GM21526 (cell line): ENCODE measurements around the gene HIF1A.

Experiments
- ATAC-seq: cut with Tn5 transposase; IDR thresholded peaks from one replicate; pipeline ENCODE4 v1.9.1; 2021; ENCODE audit warnings: moderate library complexity; ENCODE audit not compliant: unreplicated experiment, low FRiP score

The HIF1A gene

DNA sequence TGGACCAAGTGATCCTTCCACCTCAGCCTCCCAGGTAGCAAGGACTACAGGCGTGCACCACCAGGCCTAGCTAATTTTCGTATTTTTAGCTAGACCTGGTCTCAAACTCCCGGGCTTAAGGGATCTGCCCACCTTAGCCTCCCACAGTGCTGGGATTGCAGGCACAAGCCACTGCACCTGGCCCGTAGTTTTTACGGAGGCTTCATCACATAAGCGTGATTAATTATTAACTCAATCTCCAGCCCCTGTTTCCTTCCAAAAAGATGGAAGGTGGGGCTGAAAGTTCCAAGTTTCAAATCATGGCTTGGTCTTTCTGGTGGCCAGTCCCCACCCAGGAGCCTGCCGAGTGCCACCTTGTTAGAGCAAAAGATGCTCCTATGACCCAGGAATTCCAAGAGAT lies 22.5 kb upstream of the HIF1A start:
- no peak for ATAC-seq

GRCh38 chr14:61673305-61673704 lies 22.0 kb upstream of the HIF1A start:
- ATAC-seq: no peak

- no peak for ATAC-seq
These were observed 20.0 kb upstream of the HIF1A start for GRCh38 chr14:61675291-61675690.

GRCh38 chr14:61677479-61677878 lies 17.8 kb upstream of the HIF1A start:
- no peak for ATAC-seq

GRCh38 chr14:61678975-61679374 lies 16.3 kb upstream of the HIF1A start:
- no peak for ATAC-seq

DNA sequence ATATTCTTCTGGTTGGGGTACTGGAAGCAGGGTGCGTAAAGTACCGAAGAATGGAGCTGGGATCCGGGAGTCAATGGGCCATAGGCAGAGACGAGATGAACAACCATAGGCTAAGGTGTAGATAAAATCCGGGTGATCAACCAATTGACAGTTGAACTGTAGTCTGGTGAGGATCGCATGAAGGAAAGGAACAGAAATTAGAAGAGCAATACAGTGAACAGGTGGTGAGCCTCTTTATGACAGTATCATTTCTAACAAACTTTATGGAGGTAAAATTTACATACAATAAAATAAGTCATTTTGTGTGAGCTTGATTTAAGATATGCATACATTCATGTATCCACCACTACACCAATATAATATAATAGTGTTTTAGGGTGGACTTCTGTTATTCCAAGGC lies 13.9 kb upstream of the HIF1A start:
- no peak for ATAC-seq

DNA sequence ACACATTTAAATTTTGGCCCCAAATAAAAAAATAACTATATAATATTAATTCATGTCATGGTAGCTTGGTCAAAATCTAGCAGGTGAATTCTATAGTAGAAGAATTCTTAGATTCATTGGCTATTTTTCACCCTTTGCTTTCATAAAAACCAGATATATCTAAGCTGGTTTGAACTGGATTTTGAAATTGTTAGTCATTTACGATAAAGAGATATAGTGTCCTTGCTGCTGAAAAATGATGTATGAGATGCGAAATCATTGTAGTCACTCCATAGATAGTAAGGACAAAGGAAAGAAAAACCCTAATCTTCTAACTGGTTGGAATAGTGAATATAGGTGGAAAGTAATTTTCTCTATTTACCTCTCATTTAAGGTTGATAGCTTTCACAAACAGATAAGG lies 12.2 kb upstream of the HIF1A start:
- no peak for ATAC-seq

DNA sequence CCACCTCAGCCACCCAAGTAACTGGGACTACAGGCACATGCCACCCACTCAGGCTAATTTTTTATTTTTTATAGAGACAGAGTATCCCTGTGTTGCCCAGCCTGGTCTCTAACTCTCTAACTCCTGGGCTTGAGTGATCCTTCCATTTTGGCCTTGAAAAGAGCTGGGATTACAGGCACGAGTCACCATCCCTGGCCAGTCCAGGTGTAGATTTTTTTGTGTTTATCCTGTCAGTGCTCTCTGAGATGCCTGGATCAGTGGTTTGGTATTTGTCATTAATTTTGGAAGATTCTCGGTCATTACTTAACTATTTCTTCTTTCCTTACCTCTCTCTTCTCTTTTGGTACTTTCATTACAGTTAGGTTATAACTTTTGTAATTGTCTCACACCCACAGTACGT lies 5.3 kb upstream of the HIF1A start:
- no peak for ATAC-seq

DNA sequence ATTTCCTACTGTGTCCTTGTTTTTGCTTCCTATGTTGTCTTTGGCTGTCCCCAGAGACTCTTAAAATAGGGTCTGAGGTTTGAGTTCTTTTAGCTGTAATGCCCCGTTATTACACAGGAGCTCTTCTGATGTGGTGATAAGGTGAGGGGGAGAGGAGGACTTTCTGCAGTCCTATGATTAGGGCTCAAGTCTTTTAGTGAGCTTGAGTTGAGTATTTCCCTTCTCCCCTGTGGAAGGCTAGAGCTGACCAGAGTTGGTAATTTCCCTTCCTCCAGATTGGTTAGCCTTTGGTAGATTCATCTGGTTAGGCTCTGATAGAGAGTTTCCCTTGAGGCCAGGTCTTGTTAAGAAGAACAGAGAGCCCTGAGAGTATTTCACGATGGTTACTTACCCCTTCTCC lies 4.3 kb upstream of the HIF1A start:
- ATAC-seq: no peak

GRCh38 chr14:61691495-61691894 lies 3.8 kb upstream of the HIF1A start:
- no peak for ATAC-seq

DNA sequence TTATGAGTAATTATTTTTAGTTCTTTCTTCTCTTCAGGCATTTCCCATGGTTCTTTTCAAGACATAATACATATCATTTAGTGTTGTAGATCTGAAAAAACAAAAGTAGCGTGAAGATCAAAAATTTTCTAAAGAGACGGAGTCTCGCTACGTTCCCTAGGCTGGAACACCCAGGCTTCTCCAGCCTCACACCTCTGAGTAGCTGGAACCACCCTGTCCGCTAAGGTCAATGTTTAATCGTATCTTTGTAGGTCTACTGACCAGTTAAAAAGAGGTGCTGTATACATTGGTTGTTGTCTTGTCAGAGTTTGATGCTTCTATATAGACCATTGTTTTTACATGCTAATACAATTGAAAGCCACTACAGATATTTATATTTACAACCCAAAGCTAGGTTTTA lies 1.3 kb upstream of the HIF1A start:
- no peak for ATAC-seq

DNA sequence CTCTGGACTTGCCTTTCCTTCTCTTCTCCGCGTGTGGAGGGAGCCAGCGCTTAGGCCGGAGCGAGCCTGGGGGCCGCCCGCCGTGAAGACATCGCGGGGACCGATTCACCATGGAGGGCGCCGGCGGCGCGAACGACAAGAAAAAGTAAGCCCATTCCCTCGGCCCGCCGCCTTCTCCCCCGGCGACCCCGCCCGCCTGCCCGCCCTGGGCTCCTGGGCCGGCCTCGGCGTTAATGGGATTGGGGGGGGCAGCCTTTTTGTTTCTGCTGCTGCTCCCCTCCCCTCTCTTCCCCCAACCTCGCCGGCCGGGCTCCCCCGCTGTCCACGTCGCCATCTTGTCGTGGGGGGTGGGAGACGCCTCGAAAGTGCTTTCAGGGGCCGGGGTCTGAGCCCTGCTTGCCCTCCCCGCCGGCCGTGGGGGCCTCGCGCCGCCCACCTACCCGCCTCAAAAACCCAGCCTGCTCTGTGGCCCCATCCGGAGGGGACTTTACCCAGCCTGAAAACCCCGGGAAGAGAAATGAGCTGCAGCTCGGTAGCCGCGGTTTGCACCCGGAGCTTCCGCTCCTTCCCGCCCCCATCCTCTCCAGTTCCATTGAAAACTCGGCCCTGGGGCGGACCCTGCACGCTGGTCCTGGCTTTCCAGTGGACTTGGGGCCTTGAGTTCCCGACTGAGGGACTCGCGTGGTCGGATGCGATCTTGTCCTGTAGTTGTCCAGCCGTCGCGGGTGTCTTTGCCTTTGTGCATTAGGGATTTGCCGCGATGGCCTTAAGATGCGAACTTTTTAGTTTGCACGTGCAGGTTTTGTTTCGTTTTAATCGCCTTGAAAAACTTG lies 598 bp downstream of the HIF1A start:
- ATAC-seq: no peak

GRCh38 chr14:61696753-61697318 lies 1.5 kb downstream of the HIF1A start:
- ATAC-seq: no peak

DNA sequence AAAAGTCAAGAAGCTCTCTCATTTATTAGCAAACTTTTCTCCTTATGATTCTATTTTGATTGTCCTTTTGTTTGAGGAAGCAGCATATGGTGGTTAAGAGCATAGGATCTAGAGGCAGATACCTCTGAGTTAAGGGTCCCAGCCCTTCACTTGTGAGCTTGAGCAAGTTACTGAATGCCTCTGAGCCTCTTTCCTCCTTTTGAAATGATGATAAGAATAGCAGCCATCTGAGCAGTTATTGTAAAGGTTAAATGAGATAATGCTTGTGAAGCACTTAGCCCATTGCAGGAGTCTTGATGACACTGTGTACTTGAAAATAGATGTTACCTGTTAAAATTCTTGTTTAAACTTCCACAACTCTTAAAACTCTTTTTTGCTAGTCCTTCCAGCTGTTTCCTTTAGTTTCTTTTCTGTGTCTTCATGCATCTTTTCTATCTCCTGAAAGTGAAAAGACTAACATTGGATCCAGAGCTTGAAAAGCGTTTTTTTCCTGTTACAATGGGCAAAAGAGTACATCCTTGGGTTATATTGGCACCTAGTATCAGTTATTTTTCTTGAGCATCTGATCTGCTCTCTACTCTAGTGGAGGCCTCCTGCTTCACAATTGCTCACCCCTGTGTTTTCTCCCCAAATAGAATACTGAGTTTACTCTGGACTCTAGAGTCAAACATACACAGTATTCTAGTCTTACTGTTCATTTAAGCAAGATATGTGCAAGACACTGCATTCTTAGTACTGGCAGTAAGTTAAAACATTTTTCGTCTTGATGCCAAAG lies 3.1 kb downstream of the HIF1A start:
- no peak for ATAC-seq

DNA sequence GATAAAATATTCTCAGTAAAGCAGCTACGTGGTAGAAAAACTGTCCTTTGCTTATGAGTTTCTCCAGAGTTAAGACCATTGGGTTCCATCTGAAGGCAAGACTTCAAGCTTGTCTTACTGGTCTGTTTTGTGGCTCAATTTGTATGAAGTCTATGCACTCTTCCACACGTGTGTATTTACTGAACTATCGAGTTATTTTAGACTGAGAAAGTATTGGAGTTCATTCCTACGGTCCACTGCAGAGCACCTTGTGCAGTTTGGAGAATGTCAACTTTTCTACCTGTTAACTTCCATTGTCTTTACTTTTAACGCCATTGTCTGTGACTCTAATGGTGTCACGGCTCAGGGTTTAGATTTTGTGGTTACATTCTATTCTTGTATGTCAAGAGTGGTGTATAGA lies 3.7 kb downstream of the HIF1A start:
- no peak for ATAC-seq

- no peak for ATAC-seq
These were observed 5.0 kb downstream of the HIF1A start for GRCh38 chr14:61700104-61700886.

GRCh38 chr14:61701946-61702345 lies 6.6 kb downstream of the HIF1A start:
- no peak for ATAC-seq

DNA sequence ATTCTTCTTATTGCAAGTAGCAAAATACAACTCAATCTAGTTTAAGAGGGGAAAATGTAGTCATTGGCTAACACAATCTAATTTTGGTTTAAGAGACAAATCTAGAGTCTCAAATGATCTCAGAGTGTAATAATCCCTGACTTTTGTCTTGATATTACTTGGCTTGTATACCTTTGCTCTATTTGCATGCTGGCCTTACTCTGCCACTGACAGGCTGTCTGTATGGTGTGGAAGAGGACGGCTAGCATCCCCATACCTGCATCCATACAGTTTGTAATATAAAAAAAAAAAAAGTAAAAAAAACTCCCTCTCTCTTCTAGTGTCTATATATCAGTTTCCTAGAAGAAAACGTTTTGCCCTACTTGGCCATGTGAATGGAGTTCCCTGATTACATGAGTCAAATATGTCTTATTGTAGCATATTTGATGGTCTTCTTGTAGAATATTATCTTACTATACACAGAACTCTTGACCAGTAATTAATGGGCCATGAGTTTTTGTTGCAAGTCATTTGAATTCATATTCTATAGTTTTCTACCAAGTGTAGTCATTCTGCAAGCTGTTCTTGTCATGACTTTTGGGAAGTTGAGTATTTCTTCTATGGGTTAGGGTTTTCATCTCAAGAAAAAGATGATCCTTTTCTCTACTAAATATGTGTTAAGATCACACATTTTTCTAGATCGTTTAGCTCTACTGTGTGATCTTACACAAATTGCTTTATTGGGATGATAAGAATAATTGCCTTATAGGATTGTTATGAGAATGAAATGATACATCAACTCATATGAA lies 8.2 kb downstream of the HIF1A start:
- ATAC-seq: no peak

GRCh38 chr14:61704554-61704953 lies 9.2 kb downstream of the HIF1A start:
- no peak for ATAC-seq

- ATAC-seq: no peak
These were observed 9.7 kb downstream of the HIF1A start for GRCh38 chr14:61705017-61705416.
